NCI-H2029 (cell line): ENCODE results near the gene ESPNL.
"Not testable (repeated sequence)": the region's sequence is repeated elsewhere in the genome, so short reads cannot be mapped to it uniquely, and the experiment has no call there.

Source experiments
- DNase-seq: peaks from one replicate; lab custom pipeline; 2025; lab: John Stamatoyannopoulos, UW

ESPNL gene

DNA sequence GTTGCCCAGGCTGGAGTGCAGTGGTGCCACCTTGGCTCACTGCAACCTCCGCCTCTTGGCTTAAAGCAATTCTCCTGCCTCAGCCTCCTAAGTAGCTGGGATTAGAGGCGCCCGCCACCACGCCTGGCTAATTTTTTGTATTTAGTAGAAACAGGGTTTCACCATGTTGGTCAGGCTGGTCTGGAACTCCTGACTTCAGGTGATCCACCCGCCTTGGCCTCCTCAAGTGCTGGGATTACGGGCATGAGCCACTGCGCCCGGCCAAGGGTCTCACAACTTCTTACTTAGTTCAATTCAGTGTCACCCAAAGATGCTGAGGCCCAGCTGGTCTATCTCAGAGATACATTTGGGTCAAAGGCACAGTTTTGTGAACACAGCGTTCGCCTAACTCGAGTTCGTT lies 15.6 kb downstream of the ESPNL start:
- not testable (repeated sequence) for DNase-seq

DNA sequence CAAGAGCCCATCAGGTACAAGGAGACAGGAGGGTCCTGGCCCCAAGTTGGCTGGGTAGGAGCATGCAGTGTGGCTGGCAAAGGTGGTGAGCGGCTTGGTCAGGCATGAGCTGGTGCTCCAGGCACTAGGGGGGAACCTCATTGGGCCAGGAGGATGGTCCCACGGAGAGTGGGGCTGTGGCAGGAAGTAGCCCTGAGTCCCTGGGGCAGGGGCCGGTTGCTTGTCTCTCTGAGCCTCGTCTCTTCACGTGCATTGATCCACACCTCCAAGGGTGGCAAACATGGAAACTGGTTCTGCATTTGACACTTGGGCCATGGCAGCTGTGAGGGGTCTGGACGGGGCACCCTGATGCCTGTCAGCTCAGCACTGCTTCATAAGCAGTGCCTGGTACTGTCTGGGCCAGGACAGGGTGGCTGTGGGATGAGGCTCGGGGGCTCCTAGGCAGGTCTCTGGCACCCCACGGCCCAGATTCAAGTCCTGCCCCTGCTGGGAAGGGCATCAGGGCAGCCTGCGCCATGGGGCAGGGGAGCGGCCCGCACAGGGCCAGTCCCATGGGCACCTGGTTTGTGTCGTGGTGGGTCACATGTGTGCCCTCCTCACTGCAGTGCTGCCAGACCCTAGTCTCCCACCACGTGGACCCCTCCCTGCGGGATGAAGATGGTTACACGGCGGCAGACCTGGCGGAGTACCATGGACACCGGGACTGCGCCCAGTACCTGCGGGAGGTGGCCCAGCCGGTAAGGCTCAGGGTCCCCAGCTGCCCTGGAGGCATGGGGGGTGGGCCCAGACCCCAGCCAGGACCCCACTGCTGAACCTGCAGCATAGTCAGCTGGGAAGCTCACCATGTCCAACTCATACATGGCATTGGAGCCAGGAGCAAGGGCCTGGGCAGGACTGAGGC lies 16.4 kb downstream of the ESPNL start:
- no peak for DNase-seq

DNA sequence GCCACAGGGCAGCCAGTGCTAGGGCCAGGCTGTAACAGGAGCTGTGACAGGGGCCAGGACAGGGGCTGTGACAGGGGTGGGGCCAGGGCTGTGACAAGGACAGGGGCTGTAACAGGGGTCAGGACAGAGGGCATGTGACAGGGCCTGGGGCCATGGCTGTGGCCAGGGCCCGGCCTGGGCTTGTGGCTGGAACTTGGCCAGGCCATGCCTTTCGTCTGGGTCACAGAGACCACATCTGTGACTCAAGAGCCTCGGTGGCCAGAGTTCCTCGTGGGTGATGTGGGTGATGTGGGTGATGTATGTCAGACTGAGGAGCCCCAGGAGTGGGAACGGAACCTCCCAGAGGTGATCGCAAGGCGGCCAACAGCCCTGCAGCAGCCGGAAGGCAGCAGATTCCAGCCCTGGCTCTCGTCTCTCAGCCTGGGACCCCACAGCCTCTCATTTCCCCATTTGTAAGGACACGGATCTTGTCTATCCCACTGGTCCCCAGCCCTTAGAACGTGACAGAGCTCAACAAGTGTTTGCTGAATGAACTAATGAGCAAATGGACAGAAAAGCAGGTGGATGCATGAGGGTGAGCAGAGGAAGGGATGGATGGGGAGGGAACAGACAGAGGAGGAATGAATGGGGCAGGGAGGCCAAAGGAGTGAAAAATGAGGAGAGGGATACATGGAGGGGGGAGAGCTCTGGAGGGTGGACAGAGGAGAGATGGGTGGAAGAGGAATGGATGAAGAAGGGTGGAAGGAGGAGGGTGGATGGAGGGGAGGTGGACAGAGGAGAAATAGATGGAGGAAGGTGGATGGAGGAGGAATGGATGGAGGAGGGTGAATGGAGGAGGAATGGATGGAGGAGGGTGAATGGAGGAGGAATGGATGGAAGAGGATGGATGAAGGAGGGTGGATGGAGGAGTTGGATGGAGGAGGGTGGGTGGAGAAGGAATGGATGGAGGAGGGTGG lies 17.3 kb downstream of the ESPNL start:
- no peak for DNase-seq

DNA sequence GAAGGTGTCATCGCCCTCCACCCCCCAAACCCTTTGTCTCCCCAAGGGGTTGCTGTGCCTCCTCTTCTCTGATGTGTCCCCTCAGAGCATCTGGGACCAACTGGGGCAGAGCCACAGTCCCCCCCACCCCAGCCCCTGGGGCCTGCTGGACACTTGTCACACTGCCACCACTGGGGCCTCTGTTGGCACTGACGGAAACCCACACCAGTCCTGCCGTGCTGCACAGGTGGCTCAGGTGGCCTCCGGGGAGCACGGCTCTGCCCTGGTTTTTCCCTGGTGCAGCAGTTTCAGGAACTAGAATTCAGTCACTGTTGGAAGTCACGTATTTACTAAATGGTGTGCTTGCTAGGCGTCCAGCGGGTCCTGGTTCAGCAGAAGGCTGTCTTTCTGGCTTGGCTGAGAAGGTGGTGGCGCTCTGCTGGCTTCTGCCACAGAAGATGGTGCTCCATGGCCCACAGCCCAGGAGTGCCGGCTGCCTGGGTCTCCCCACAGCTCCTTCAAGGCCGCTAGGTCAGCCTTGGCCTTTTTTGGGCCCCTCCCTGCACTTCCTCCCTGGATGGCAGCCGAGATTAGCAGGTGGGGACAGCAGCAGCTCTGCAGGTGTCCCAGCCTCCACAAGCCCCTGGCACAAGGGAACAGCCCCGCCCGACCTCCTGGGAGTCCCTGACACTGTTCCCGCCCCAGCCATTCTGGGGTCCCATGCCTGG lies 19.8 kb downstream of the ESPNL start:
- no peak for DNase-seq

DNA sequence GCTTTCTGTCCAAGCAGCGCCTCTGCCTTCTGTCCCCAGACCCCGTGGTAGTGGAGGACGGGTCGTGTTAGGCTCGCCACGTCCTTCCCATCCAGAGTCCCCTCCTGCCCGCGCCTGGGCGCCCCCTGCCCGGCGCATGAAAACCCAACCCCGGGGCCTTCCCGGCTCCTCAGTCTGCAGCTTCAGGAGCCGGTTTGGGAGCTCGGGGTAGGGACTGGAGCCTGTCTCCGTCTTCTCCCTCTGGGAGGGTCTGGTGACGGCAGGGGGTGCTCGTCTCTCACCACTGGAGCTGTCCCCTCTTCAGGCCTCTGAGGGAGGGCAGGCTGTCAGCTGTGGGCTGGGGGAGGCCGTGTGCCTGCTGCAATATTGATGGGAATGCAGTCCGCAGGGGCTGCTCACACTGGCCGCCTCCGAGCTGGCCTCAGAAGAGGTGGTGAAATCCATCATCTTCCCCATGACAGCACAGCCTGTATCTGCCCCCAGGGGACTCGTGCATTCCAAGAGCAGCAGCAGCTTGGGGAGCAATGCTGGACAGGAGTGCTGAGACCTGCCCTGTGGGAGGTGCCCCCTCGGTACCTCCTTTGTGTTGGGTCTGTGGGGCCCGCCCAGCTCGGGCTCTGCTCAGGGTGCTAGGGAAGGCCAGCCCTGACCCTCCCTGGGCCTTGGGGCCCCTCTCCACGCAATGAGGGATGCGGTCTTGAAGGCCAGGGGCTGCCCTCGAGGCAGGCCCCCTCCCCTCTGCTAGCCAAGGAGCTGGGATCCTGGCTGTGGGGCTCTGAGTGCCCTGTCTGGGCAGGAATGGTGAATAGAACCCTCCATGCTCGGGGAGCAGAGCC lies 20.5 kb downstream of the ESPNL start:
- no peak for DNase-seq

DNA sequence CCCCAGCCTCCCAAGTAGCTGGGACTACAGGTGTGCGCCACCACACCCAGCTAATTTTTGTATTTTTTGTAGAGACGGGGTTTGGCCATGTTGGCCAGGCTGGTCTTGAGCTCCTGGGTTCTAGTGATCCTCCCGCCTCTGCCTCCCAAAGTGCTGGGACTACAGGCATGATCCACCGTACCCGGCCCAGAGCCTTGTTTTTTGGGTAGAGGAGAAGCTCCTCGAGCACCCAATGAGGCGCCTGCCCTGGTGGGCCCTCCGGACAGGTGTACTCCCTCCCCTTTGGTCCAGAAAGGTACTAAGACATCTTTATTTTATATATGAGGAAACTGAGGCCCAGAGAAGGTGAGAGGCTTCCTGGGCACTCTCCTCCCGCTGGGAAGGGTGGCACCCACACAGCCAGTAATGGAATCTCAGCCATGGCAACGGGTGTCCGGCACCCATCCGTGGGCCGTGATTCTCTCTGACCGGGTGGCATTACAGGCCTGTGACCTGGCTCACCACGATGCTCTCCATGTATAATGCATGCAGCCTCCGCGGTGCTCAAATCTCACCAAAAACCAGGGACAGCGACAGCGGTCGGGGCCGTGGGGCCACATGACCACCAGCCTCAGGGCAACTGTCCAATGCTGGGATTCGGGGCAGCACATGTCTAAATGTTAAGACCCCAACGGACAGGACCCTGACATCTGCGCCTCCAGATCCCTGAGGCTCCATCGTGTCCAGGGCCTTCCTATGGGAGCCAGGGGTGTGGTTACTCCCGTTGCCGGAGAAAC lies 21.6 kb downstream of the ESPNL start:
- no peak for DNase-seq

DNA sequence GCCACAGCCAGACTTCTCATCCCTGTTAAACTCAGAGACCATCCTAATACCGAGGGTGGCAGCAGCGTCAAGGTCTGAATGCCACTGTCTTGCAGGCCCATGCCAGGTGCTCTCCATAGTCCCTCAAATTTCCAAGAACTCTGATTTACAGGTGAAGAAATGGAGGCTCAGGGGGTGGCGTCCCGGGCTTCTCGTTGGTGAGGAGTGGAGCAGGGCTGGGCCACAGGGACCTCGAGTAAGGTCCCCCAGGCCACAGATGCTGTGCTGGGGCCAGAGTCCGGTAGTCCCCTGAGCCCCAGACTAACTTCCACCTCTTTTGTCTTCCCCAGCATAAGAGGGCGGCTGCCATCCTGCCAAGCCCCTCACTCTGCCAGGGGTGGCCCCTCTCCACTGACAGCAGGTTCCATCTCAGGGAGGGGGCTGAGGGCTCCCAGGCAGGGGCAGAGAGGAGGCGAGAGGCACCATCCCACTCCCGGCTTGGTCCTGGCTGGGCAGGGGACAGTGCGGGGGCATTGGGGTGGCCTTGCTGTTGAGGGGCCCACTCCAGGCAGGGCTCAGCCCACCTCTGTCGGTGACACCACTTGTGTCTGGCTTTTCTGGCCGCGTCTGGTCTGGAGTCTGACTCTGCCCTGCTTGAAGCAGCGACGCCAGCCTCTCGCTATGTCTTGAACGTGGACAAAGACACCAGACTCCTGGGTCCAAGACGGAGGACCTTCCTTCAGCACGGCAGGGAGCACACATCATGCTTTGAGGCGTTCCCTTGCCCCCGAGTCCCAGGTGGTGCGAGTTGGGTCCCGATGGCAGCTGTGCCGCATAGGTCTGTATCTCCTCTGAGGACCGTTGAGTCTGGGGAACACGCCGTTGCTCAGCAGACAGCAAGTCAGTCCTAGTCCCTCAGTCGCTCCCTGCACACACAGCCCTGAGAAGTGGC lies 22.4 kb downstream of the ESPNL start:
- no peak for DNase-seq

DNA sequence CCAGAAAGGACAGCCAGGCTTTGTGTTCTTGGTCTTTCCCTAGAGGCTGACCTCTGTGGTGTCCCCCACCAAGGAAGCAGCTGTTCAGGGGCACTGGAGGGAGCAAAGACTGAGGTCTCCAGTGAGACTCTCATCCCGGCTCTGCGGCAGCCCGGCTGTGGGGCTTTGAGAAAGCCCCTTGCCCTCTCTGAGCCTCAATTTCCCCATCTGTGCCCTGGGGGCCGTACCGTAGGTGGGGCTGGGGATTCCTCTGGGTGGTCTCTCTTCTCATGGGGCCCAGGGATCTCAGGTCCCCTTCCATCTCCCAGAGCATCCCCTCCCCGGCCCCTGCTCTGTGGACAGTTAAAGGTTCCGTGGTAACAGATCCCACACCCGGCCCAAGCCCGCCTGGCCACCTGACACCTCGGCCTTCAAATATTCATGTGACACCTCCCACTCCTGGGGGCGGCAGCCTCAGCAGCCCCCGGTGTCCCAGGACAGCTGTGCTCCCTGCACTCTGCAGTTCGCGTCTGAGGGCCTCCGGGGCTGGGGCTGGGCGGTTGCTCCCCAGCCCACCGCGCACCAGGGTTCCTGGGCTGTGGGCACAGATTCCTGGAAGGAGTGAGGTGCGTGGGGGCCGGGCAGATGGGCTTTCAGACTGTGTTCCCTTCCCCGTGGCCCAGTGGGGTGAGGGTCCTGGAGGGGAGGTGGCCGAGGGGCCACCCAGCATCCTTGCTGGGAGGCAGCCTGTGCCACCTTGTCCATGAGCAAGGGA lies 23.3 kb downstream of the ESPNL start:
- no peak for DNase-seq

DNA sequence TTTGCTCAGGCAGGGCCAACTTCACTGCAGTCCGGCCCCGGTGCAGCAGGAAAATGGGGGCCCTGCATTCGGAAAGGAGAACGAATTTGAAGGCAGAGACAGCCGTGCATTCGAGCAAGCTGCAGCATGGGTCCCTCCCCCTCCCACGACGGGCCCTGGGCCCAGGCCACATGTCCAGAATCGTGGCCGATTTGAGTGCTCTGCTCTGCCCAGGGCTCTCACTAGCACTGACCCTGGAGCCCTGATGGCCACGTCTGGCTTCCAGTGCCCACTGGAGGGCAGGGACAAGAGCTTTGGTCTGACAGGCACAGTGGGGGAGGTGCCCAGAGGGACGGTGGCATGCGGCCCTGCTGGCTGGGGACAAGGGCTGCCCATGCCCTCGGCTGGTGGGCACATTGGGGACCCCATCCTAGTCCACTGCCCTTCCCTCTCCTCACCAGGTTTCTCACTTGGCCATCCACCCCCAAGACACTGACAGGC lies 23.9 kb downstream of the ESPNL start:
- DNase-seq: no peak

DNA sequence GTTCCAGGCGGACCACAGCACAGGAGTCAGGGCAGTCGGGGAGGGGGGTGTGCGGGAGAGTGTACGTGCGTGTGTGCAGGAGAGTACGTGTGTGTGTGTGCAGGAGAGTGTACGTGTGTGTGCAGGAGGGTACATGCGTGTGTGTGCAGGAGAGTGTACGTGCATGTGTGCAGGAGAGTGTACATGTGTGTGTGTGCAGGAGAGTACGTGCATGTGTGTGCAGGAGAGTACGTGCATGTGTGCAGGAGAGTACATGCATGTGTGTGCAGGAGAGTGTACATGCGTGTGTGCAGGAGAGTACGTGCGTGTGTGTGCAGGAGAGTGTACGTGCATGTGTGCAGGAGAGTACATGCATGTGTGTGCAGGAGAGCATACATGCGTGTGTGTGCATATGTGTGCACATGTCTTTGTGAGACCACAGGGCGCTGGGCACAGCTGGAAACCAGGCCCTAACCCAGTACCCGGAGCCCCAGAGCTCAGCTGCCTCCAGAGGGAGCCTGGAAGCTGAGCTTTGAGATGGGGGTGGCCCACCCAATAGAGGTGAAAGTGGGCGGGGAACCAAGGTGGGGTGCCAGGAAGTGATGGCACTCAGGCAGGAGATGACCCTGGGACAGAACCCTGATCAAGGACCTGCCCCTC lies 24.5 kb downstream of the ESPNL start:
- DNase-seq: no peak

DNA sequence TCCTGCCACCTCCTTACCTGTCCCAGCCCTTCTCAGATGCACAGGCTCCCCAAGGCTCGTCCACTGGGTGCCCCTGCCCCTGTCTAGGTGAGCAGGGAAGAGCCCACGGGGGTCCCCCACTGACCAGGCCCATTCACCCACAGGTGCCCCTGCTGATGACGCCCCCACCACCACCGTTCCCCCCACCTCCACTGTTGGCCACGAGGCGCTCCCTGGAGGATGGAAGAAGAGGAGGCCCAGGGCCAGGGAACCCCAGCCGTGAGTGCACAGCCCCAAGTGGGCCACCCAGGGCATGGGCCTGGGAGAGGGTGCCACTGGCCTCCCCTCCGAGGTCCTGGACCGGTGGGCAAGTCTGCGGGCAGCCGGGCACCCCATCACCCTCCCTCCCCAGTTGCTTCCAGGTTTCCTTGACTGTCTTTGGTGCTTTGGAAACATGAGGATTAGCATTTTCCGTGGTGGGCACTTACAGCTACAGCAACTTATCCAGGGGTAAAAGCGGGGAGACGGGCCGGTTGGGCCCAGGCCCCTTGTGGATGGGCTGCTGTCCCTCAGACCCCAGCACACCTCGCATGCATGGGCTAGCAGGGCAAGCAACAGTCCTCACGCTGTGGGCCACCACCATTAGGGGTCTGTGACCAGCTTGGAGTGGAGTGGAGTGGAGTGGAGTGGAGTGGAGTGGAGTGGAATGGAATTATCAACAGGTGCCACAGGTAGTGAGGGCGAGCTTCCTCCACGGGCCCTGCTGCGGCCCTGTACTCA lies 25.2 kb downstream of the ESPNL start:
- no peak for DNase-seq

DNA sequence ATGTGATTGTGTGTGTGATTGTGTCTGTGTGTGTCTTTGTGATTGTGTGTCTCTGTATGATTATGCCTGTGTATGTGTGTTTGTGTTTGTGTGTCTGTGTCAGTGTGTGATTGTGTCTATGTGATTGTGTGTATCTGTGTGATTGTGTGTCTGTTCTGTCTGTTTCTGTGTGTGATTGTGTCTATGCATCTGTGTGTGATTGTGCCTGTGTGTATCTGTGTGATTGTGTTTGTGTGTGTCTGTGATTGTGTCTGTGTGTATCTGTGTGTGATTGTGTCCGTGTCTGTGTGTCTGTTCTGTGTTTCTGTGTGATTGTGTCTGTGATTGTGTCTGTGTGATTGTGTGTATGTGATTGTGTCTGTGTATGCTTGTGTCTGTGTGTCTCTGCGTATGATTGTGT lies 26.2 kb downstream of the ESPNL start:
- no peak for DNase-seq

DNA sequence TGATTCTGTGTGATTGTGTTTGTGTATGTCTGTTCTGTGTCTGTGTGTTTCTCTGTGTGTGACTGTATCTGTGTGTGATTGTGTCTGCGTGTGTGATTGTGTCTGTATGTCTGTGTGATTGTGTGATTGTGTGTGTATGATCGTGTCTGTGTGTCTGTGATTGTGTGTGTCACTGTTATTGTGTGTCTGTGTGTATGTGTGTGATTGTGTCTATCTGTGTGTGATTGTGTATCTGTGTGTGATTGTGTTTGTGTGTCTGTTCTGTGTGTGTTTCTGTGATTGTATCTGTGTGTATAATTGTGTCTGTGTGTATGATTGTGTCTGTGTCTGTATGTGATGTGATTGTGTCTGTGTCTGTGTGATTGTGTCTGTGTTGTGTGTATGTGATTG lies 26.6 kb downstream of the ESPNL start:
- no peak for DNase-seq

DNA sequence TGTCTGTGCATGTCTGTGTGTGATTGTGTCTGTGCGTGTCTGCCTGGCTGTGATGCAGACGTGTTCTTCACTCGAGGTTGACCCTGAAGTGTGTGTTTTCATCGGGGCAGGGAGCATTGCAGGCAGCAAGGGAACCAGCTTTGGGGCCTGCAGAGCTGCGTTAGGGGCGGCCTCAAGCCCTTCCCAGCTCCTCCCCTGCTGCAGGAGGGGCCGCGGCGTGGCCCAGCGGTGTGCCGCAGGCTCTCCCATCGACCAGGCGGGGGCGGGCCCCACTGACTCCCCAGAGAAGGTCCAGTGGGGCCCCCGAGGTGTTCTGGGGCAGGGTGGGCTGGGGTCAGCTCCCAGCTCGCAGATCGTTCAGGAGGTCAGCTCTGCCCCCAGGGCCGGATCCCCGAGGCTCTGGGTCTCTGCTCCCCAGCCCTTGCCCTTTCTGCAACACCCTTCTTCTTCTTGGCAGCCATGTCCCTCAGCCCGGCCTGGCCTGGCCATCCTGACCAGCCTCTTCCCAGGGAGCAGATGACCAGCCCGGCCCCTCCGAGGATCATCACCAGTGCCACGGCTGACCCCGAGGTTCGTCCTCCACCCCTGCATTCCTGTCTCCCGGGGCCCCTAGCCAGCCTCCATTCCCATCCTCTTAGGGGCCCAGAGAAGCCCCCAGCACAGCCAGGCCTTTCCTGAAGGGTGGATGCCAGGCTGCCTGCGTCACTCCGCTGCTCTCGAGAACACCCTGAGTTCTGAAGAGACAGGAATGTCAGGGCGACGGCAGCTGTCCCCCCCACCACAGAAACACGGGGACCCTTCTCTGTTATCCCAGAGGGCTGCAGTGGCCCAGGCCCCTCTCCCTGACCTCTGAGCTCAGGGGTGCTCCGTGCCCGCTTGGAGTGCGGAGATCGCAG lies 27.3 kb downstream of the ESPNL start:
- no peak for DNase-seq

DNA sequence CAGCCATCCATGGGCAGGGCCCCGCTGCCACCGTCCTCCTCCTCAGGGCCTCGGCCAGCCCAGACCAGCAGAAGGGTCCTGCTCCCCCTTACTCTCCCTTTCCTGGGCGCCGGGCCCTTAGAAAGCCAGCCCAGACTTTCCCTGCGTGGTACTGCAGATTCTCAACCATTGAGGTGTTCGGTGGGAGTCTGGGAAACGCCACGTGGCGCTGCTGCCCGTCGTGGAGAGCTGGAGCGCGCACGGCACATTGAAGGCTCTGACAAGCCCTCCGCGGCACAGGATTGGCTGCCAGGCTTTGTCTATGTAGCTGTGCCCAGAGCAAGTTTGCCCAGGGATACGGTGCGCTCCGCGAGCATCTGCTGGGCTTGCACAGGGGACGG lies 27.9 kb downstream of the ESPNL start:
- DNase-seq: no peak

DNA sequence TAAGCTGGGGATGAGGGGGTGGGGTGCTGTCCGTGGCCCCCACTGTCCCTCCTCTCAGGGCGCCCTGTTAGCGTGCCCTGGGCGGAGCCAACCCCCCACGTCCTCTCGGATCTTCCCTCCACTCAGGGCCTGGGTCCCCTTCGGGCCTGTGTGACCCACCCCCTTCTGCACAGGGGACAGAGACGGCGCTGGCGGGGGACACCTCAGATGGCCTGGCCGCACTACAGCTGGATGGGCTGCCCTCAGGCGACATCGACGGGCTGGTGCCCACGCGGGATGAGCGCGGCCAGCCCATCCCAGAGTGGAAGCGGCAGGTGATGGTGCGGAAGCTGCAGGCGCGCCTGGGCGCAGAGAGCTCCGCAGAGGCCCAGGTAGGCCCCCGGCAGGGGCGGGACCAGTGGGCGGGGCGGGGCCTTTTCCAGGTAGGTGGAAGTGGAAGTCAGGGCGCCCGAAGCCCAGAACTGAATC lies 28.4 kb downstream of the ESPNL start:
- DNase-seq: no peak
